Hepatocyte (in vitro differentiated cells): ENCODE data around the gene FRAS1.

Source experiments
- EZH2 ChIP-seq: fragments of 200-600 bp; sonication (generic); IDR thresholded peaks from 2 replicates; pipeline ENCODE4 v1.6.1; 2016; ENCODE audit warnings: antibody characterized with exemption, mild to moderate bottlenecking, borderline replicate concordance
- EZH2phosphoT487 ChIP-seq: fragments of 200-600 bp; sonication (generic); IDR thresholded peaks from one replicate; pipeline ENCODE4 v1.6.1; 2018; ENCODE audit warnings: antibody characterized with exemption, mild to moderate bottlenecking, low read depth, moderate library complexity; ENCODE audit not compliant: unreplicated experiment, severe bottlenecking
- TF ChIP-seq, protein P1 (sequence below): fragments of 200-600 bp; sonication (generic); IDR thresholded peaks from 2 replicates; pipeline ENCODE4 v1.5.1; 2016; ENCODE audit warnings: antibody characterized with exemption, mild to moderate bottlenecking; ENCODE audit not compliant: poor library complexity

DNA sequence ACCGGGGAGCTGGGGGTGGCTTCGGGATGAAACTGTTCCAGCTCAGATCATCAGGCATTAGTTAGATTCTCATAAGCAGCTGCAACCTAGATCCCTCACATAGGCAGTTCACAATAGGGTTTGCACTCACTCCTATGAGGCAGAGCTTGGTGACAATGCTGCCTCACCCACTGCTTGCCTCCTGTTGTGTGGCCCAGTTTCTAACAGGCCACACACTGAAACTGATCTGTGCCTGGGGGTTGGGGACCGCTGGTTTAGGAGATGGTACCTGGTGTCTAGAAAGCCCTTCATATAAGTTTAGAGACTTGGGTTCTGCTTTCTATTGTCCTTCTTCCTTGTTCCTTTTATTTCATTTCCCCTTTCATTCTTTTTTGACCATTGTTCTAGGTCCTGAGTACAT is 234.2 kb downstream of the FRAS1 start:
- TF ChIP-seq, protein P1, sequence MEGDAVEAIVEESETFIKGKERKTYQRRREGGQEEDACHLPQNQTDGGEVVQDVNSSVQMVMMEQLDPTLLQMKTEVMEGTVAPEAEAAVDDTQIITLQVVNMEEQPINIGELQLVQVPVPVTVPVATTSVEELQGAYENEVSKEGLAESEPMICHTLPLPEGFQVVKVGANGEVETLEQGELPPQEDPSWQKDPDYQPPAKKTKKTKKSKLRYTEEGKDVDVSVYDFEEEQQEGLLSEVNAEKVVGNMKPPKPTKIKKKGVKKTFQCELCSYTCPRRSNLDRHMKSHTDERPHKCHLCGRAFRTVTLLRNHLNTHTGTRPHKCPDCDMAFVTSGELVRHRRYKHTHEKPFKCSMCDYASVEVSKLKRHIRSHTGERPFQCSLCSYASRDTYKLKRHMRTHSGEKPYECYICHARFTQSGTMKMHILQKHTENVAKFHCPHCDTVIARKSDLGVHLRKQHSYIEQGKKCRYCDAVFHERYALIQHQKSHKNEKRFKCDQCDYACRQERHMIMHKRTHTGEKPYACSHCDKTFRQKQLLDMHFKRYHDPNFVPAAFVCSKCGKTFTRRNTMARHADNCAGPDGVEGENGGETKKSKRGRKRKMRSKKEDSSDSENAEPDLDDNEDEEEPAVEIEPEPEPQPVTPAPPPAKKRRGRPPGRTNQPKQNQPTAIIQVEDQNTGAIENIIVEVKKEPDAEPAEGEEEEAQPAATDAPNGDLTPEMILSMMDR, result no peak
- TF ChIP-seq EZH2, result no peak
- TF ChIP-seq EZH2phosphoT487, result no peak
